ENCODE results near the gene MEX3B. TPM values are rescaled to one million over a fixed set of nuclear protein-coding genes. Genes with fewer than 3 reads are reported as not detected.

MEX3B gene
- total and polyA plus RNA-seq, 9 of the 15 experiments (the other 6 are each of a cell fraction or from before 2014, with no cell fraction given): 0.94 to 12.8 (median 3.6) TPM

DNA sequence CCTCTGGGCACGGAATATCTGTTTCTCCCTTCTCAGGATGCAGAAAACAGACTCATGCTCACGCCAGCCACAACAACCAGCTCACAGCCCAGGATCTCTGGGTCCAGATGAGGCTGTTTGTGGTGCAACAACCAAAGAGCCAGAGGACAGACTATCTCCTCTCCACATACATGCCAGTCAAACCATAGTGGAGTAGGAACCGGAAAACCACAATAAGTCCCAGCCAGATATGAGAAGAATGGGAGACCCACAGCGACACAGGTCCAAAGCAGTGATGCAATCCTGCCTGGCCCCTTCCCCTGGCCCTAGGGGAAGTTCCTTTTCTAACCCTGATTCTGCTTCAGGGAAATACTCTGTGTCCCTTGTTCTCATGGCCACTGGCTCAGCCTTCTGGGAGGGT is 27.6 kb downstream of the MEX3B start (continued):
- TF ChIP-seq, protein P1, sequence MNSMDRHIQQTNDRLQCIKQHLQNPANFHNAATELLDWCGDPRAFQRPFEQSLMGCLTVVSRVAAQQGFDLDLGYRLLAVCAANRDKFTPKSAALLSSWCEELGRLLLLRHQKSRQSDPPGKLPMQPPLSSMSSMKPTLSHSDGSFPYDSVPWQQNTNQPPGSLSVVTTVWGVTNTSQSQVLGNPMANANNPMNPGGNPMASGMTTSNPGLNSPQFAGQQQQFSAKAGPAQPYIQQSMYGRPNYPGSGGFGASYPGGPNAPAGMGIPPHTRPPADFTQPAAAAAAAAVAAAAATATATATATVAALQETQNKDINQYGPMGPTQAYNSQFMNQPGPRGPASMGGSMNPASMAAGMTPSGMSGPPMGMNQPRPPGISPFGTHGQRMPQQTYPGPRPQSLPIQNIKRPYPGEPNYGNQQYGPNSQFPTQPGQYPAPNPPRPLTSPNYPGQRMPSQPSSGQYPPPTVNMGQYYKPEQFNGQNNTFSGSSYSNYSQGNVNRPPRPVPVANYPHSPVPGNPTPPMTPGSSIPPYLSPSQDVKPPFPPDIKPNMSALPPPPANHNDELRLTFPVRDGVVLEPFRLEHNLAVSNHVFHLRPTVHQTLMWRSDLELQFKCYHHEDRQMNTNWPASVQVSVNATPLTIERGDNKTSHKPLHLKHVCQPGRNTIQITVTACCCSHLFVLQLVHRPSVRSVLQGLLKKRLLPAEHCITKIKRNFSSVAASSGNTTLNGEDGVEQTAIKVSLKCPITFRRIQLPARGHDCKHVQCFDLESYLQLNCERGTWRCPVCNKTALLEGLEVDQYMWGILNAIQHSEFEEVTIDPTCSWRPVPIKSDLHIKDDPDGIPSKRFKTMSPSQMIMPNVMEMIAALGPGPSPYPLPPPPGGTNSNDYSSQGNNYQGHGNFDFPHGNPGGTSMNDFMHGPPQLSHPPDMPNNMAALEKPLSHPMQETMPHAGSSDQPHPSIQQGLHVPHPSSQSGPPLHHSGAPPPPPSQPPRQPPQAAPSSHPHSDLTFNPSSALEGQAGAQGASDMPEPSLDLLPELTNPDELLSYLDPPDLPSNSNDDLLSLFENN (IDR thresholded peaks at IDR 0.05; ENCODE audit: low read depth in 2 of 2, low read length in 2 of 2): peak in 1 of 2 experiments; percentile 46; a peak in 1 of 4 replicates
- TF ChIP-seq SUPT5H (IDR thresholded peaks at IDR 0.05): no peak
- TF ChIP-seq TAF9B (IDR thresholded peaks at IDR 0.05; ENCODE audit: partially characterized antibody): no peak
- TF ChIP-seq BCL6 (CRISPR knock-in tag; IDR thresholded peaks at IDR 0.05): no peak
- peak; percentile 85 for TF ChIP-seq KLF16 (IDR thresholded peaks at IDR 0.05)
- TF ChIP-seq, protein P2, sequence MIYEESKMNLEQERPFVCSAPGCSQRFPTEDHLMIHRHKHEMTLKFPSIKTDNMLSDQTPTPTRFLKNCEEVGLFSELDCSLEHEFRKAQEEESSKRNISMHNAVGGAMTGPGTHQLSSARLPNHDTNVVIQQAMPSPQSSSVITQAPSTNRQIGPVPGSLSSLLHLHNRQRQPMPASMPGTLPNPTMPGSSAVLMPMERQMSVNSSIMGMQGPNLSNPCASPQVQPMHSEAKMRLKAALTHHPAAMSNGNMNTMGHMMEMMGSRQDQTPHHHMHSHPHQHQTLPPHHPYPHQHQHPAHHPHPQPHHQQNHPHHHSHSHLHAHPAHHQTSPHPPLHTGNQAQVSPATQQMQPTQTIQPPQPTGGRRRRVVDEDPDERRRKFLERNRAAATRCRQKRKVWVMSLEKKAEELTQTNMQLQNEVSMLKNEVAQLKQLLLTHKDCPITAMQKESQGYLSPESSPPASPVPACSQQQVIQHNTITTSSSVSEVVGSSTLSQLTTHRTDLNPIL (CRISPR knock-in tag; IDR thresholded peaks at IDR 0.05): no peak
- TF ChIP-seq RBM25 (IDR thresholded peaks at IDR 0.05; ENCODE audit: low read depth, low read length, severe bottlenecking): no peak
- TF ChIP-seq CEBPB (tag; IDR thresholded peaks at IDR 0.05): peak; percentile 97
- TF ChIP-seq, protein P3, sequence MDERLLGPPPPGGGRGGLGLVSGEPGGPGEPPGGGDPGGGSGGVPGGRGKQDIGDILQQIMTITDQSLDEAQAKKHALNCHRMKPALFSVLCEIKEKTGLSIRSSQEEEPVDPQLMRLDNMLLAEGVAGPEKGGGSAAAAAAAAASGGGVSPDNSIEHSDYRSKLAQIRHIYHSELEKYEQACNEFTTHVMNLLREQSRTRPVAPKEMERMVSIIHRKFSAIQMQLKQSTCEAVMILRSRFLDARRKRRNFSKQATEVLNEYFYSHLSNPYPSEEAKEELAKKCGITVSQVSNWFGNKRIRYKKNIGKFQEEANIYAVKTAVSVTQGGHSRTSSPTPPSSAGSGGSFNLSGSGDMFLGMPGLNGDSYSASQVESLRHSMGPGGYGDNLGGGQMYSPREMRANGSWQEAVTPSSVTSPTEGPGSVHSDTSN (CRISPR knock-in tag; IDR thresholded peaks at IDR 0.05; ENCODE audit: low read depth): no peak
- TF ChIP-seq, protein P3 (tag; conservative IDR thresholded peaks at IDR 0.05; ENCODE audit: low read depth): no peak
- TF ChIP-seq, protein P4, sequence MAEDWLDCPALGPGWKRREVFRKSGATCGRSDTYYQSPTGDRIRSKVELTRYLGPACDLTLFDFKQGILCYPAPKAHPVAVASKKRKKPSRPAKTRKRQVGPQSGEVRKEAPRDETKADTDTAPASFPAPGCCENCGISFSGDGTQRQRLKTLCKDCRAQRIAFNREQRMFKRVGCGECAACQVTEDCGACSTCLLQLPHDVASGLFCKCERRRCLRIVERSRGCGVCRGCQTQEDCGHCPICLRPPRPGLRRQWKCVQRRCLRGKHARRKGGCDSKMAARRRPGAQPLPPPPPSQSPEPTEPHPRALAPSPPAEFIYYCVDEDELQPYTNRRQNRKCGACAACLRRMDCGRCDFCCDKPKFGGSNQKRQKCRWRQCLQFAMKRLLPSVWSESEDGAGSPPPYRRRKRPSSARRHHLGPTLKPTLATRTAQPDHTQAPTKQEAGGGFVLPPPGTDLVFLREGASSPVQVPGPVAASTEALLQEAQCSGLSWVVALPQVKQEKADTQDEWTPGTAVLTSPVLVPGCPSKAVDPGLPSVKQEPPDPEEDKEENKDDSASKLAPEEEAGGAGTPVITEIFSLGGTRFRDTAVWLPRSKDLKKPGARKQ (CRISPR knock-in tag; IDR thresholded peaks at IDR 0.05): no peak
- TF ChIP-seq, protein P5, sequence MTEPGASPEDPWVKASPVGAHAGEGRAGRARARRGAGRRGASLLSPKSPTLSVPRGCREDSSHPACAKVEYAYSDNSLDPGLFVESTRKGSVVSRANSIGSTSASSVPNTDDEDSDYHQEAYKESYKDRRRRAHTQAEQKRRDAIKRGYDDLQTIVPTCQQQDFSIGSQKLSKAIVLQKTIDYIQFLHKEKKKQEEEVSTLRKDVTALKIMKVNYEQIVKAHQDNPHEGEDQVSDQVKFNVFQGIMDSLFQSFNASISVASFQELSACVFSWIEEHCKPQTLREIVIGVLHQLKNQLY (CRISPR knock-in tag; conservative IDR thresholded peaks at IDR 0.05): no peak
- TF ChIP-seq CSDE1 (IDR thresholded peaks at IDR 0.05): no peak
- TF ChIP-seq, protein P6, sequence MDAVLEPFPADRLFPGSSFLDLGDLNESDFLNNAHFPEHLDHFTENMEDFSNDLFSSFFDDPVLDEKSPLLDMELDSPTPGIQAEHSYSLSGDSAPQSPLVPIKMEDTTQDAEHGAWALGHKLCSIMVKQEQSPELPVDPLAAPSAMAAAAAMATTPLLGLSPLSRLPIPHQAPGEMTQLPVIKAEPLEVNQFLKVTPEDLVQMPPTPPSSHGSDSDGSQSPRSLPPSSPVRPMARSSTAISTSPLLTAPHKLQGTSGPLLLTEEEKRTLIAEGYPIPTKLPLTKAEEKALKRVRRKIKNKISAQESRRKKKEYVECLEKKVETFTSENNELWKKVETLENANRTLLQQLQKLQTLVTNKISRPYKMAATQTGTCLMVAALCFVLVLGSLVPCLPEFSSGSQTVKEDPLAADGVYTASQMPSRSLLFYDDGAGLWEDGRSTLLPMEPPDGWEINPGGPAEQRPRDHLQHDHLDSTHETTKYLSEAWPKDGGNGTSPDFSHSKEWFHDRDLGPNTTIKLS (IDR thresholded peaks at IDR 0.05; ENCODE audit: borderline replicate concordance, low read depth): no peak
- TF ChIP-seq TEAD1 (CRISPR knock-in tag; IDR thresholded peaks at IDR 0.05): peak; percentile 29 to 47; a peak in 2 of 4 replicates
- TF ChIP-seq ARID1B (IDR thresholded peaks at IDR 0.05): peak; percentile 89
- peak; percentile 91 for TF ChIP-seq ETV5 (CRISPR knock-in tag; IDR thresholded peaks at IDR 0.05; ENCODE audit: low read depth)
